ENCODE data around the gene RDH11. TPM values are rescaled to one million over a fixed set of nuclear protein-coding genes. Genes with fewer than 3 reads are reported as not detected.

The RDH11 gene
- polyA plus RNA-seq, 3 donors: 64.9 to 70.7 (median 65.4) TPM

DNA sequence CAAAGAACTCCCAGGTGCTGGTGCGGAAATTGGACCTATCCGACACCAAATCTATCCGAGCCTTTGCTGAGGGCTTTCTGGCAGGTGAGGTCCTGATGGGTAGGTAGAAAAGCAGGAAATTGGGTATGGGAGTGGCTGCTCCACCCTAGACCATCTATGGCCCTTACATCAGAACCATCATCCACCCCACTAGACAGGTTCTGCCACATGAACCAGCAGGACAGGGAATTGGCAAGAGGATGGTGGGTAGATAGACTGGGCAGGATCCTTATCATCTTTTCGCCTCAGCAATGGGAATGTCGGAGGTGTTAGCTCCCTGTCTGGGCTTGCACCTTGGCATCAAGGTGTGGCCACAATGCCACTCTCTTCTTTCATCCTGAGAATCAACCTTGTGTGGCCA is 29.6 kb upstream of the RDH11 start:
- Histone ChIP-seq H3K27ac (ENCODE audit: low read depth in 1 of 2, low read length in 2 of 2) (no peak overlapping the region), H3K27me3 (ENCODE audit: control insufficient read depth in 2 of 2, insufficient read depth in 2 of 2, low read length in 2 of 2) (peaks cover 10 to 18% of the 10 kb centered on the region in 2 donors), H3K9ac (ENCODE audit: insufficient read depth, low read length, poor library complexity, severe bottlenecking) (no peak overlapping the region), H3K79me2 (ENCODE audit: insufficient read depth, low read length) (no peaks in the 10 kb centered on the region), H3K4me2 (replicated peaks; ENCODE audit: extremely low read depth, low read length, poor library complexity, severe bottlenecking) (no peak overlapping the region), H2AFZ (ENCODE audit: insufficient read depth, low read depth, low read length, poor library complexity, severe bottlenecking) (no peak overlapping the region), H3K9me3 (replicated peaks in 1 of 2; ENCODE audit: control insufficient read depth in 1 of 2, insufficient read depth in 1 of 2, low read length in 2 of 2) (peaks cover 0 to 3% of the 10 kb centered on the region in 2 donors), H3K36me3 (replicated peaks in 1 of 2; ENCODE audit: control insufficient read depth in 1 of 2, insufficient read depth in 2 of 2, low read length in 2 of 2) (no peaks in the 10 kb centered on the region), H3K4me3 (replicated peaks in 1 of 3; ENCODE audit: low read depth in 2 of 3, low read length in 3 of 3) (no peak overlapping the region), H3K4me1 (ENCODE audit: control insufficient read depth in 1 of 2, insufficient read depth in 2 of 2, low read length in 2 of 2) (peaks cover 4 to 5% of the 10 kb centered on the region in 2 donors), H4K20me1 (ENCODE audit: insufficient read depth, low read length) (no peaks in the 10 kb centered on the region)
- Mint-ChIP-seq H3K27me3 (ENCODE audit: low read depth in 3 of 3) (peaks cover 13 to 28% (median 13%) of the 10 kb centered on the region in 3 donors), H3K9me3 (peaks cover 0 to 15% (median 3%) of the 10 kb centered on the region in 7 donors), H3K27ac (no peak overlapping the region), H3K4me1 (peaks cover 10% of the 10 kb centered on the region), H3K4me3 (peak overlapping the region in 1 of 2 donors; percentile 17), H3K36me3 (no peaks in the 10 kb centered on the region)
- no CpG with 5 or more reads among the region's 5 CpGs for WGBS (ENCODE audit: insufficient coverage)
- intact Hi-C loops (cut with micrococcal nuclease): no loop called here
- TF ChIP-seq, protein P1, sequence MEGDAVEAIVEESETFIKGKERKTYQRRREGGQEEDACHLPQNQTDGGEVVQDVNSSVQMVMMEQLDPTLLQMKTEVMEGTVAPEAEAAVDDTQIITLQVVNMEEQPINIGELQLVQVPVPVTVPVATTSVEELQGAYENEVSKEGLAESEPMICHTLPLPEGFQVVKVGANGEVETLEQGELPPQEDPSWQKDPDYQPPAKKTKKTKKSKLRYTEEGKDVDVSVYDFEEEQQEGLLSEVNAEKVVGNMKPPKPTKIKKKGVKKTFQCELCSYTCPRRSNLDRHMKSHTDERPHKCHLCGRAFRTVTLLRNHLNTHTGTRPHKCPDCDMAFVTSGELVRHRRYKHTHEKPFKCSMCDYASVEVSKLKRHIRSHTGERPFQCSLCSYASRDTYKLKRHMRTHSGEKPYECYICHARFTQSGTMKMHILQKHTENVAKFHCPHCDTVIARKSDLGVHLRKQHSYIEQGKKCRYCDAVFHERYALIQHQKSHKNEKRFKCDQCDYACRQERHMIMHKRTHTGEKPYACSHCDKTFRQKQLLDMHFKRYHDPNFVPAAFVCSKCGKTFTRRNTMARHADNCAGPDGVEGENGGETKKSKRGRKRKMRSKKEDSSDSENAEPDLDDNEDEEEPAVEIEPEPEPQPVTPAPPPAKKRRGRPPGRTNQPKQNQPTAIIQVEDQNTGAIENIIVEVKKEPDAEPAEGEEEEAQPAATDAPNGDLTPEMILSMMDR (IDR thresholded peaks at IDR 0.05): no peak
- DNase-seq: no peak

DNA sequence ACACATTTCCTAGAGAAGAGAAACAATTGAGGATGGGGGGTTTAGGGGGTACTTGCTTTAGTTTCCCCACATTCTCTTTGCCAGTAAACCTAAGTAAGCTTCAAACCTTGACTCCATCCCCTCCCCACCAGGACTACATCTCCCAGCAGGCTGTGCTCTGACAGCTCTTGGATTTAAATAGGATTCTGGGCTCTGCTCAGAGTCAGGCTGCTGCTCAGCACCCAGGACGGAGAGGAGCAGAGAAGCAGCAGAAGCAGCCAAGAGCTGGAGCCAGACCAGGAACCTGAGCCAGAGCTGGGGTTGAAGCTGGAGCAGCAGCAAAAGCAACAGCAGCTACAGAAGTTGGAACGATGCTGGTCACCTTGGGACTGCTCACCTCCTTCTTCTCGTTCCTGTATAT is 26.7 kb upstream of the RDH11 start:
- no peaks in the 10 kb centered on the region for H3K36me3 ChIP-seq (replicated peaks in 1 of 2; ENCODE audit: control insufficient read depth in 1 of 2, insufficient read depth in 2 of 2, low read length in 2 of 2)
- Mint-ChIP-seq H3K4me3 (peak overlapping the region in 1 of 2 donors; percentile 56), H3K27me3 (ENCODE audit: low read depth in 3 of 3) (peaks cover 12 to 31% (median 14%) of the 10 kb centered on the region in 3 donors), H3K27ac (no peak overlapping the region), H3K4me1 (peaks cover 10% of the 10 kb centered on the region), H3K36me3 (no peaks in the 10 kb centered on the region), H3K9me3 (peaks cover 0 to 15% (median 3%) of the 10 kb centered on the region in 7 donors)
- H3K27ac ChIP-seq (ENCODE audit: low read depth in 1 of 2, low read length in 2 of 2): no peak overlapping the region
- H3K4me3 ChIP-seq (replicated peaks in 1 of 3; ENCODE audit: low read depth in 2 of 3, low read length in 3 of 3): no peak overlapping the region
- H3K79me2 ChIP-seq (ENCODE audit: insufficient read depth, low read length): no peaks in the 10 kb centered on the region
- TF ChIP-seq, protein P1 (IDR thresholded peaks at IDR 0.05): no peak
- H2AFZ ChIP-seq (ENCODE audit: insufficient read depth, low read depth, low read length, poor library complexity, severe bottlenecking): no peak overlapping the region
- H3K9ac ChIP-seq (ENCODE audit: insufficient read depth, low read length, poor library complexity, severe bottlenecking): no peak overlapping the region
- peaks cover 4 to 5% of the 10 kb centered on the region in 2 donors for H3K4me1 ChIP-seq (ENCODE audit: control insufficient read depth in 1 of 2, insufficient read depth in 2 of 2, low read length in 2 of 2)
- peaks cover 0 to 3% of the 10 kb centered on the region in 2 donors for H3K9me3 ChIP-seq (replicated peaks in 1 of 2; ENCODE audit: control insufficient read depth in 1 of 2, insufficient read depth in 1 of 2, low read length in 2 of 2)
- intact Hi-C loops (cut with micrococcal nuclease): no loop called here
- no peak overlapping the region for H3K4me2 ChIP-seq (replicated peaks; ENCODE audit: extremely low read depth, low read length, poor library complexity, severe bottlenecking)
- no peaks in the 10 kb centered on the region for H4K20me1 ChIP-seq (ENCODE audit: insufficient read depth, low read length)
- H3K27me3 ChIP-seq (ENCODE audit: control insufficient read depth in 2 of 2, insufficient read depth in 2 of 2, low read length in 2 of 2): peaks cover 10 to 18% of the 10 kb centered on the region in 2 donors
- no peak for DNase-seq
- WGBS (ENCODE audit: insufficient coverage): 7% methylated on average over 3 of the region's 3 CpGs
